Measurements from ENCODE around the gene IRF9. TPM values are rescaled to one million over a fixed set of nuclear protein-coding genes. Genes with fewer than 3 reads are reported as not detected.

Gene IRF9
- total and polyA plus RNA-seq, 2 of the 13 experiments (the other 11 are each of a cell fraction or from before 2014, with no cell fraction given) = 14.9 to 49.7 TPM

- peak; percentile 68 for TF ChIP-seq ZSCAN12 (CRISPR knock-in tag; IDR thresholded peaks at IDR 0.05)
- peak; percentile 79; the same call in 1 of the 2 replicates for TF ChIP-seq DPF2 (CRISPR knock-in tag; IDR thresholded peaks at IDR 0.05; ENCODE audit: borderline replicate concordance, low read depth)
- TF ChIP-seq ZNF7 (CRISPR knock-in tag; IDR thresholded peaks at IDR 0.05) = no peak
- TF ChIP-seq ZNF10 (CRISPR knock-in tag; IDR thresholded peaks at IDR 0.05; ENCODE audit: borderline replicate concordance, low read depth) = 0 out of 2 replicates have a peak, but pooled peaks have one; percentile 82
- TF ChIP-seq ZNF879 (CRISPR knock-in tag; IDR thresholded peaks at IDR 0.05) = no peak; the same call in none of the 2 replicates
- peak; percentile 78 for TF ChIP-seq ISL2 (CRISPR knock-in tag; IDR thresholded peaks at IDR 0.05)
- TF ChIP-seq ZBTB7A (CRISPR knock-in tag; IDR thresholded peaks at IDR 0.05) = no peak
- peak; percentile 61 for TF ChIP-seq ARID5B (CRISPR knock-in tag; IDR thresholded peaks at IDR 0.05)
- peak; percentile 94 for TF ChIP-seq YEATS4 (CRISPR knock-in tag; IDR thresholded peaks at IDR 0.05; ENCODE audit: borderline replicate concordance)
- TF ChIP-seq E2F2 (CRISPR knock-in tag; IDR thresholded peaks at IDR 0.05; ENCODE audit: borderline replicate concordance) = peak; percentile 97; the same call in 1 of the 2 replicates
- TF ChIP-seq ZNF251 (CRISPR knock-in tag; IDR thresholded peaks at IDR 0.05) = peak; percentile 86; the same call in 1 of the 2 replicates
- TF ChIP-seq RBFOX2 (IDR thresholded peaks at IDR 0.05; ENCODE audit: low read depth, low read length) = peak; percentile 100
- peak; percentile 8; the same call in 1 of the 2 replicates for TF ChIP-seq ZBTB33 (CRISPR knock-in tag; IDR thresholded peaks at IDR 0.05)
- peak; percentile 0 for TF ChIP-seq GATAD2A (CRISPR knock-in tag; IDR thresholded peaks at IDR 0.05)
- TF ChIP-seq RARG (CRISPR knock-in tag; IDR thresholded peaks at IDR 0.05; ENCODE audit: low read depth) = peak; percentile 97
- TF ChIP-seq SIN3B (IDR thresholded peaks at IDR 0.05; ENCODE audit: low read length) = peak; percentile 68; the same call in 1 of the 2 replicates
- TF ChIP-seq TFDP2 (CRISPR knock-in tag; IDR thresholded peaks at IDR 0.05) = peak; percentile 96
- TF ChIP-seq SALL2 (CRISPR knock-in tag; IDR thresholded peaks at IDR 0.05) = peak; percentile 97
- no peak for TF ChIP-seq ZBTB2 (CRISPR knock-in tag; IDR thresholded peaks at IDR 0.05; ENCODE audit: low read depth)
Observed at GRCh38 chr14:24141097-24141880, 19.8 kb upstream of the IRF9 start, which contains the start of gene EMC9 (continued).

Data from HepG2 (cell line).